Measurements from ENCODE around the gene CRYZL1.
"Not testable (repeated sequence)": the region's sequence is repeated elsewhere in the genome, so short reads cannot be mapped to it uniquely, and the experiment has no call there.

Gene CRYZL1

GRCh38 chr21:33641352-33642026 lies at the start of gene CRYZL1:
TSS of gene CRYZL1 (minus strand) at chr21:33641741. CDS start at chr21:33631551, 10,190 bp downstream.
- DNase-seq, result peak; percentile 99

DNA sequence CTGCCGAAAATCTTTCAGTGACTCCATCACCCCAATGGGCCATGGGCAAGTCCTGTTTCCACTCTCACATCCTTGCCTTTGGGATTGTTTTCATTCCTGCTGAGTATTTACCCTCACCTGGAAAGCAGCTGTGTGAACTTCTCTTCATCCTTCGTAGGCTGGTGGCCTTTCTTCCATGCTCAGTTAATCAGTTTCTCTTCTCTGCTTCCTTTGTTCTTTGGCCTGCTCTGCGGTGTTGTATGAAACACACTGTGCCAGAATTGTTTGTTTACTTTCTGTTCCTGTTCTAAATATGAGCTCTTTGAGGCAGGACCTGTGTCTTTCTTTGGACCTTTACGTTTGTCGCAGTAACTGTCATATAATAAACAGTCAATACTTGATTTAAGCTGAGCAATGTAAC lies 49.3 kb upstream of the CRYZL1 start:
- no peak for DNase-seq

- DNase-seq, result no peak
These were observed 46.8 kb upstream of the CRYZL1 start for GRCh38 chr21:33688353-33688752.

DNA sequence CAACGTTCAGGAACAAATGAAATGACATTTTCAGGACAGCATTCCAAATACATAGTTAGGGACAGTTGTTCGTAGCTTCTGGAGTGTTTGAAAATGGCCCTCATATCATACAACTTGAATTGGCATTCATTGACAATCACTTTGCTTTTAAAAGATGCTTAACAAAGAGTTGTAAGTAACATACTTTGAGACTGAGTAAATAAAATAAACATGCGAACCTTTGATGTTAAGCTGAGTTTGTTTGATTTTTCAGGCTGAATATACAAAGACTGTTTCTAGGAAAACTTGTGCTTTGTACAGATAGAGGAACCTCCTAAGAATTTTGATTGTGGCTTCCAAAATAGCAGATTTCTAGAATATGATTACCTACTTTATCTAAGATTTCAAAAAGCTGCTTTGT lies 46.1 kb upstream of the CRYZL1 start:
- no peak for DNase-seq

- DNase-seq, result no peak
These were observed 44.8 kb upstream of the CRYZL1 start for GRCh38 chr21:33686386-33686785.

GRCh38 chr21:33685613-33686197 lies 44.2 kb upstream of the CRYZL1 start:
- DNase-seq, result no peak

DNA sequence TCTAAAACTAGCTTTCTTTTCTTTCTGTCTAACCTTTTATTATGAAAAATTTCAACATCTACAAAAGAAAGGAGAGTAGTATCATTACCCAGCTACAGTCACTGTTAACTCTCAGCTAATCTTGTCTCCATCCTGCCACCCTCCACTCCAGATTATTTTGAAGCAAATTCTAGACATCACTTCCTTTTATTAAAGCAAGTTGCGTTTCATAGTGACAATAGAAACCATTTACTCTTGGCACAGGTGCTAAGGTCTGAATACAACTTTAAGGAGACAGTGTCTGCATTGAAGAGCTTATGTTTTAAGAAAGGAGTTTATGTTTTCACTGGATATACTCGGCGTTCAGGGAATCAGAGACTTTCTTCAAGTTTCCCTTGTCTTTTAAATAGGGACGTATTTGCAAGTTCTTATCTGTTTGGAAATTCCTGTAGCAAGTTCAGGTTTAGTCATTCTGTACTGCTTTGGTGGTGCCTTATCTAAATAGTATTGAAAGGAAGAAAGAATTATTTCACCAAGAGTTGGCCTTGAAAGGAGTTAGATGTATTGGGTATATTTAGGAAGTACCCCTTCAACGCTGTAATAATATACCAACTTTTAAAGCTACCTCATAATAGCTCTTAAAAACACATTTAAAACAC lies 43.5 kb upstream of the CRYZL1 start:
- no peak for DNase-seq

DNA sequence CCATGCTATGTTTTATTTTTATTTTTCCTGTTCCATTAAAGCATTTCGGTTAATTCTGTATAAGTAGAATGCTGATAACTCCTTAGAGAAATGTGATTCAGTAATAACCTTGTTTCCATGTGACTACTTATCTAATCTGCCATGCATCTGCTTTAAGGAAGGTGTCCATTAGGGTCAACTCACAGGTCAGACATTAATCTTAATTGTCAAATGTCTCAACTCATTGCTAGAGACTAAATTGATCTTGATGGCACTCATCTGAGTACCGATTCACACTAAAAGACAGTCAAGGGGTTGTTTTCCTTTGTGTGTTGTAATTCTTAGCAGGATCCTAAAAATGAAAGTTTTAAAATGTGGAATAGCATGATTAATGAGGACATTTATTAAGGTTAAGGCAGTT lies 42.5 kb upstream of the CRYZL1 start:
- DNase-seq, result no peak

DNA sequence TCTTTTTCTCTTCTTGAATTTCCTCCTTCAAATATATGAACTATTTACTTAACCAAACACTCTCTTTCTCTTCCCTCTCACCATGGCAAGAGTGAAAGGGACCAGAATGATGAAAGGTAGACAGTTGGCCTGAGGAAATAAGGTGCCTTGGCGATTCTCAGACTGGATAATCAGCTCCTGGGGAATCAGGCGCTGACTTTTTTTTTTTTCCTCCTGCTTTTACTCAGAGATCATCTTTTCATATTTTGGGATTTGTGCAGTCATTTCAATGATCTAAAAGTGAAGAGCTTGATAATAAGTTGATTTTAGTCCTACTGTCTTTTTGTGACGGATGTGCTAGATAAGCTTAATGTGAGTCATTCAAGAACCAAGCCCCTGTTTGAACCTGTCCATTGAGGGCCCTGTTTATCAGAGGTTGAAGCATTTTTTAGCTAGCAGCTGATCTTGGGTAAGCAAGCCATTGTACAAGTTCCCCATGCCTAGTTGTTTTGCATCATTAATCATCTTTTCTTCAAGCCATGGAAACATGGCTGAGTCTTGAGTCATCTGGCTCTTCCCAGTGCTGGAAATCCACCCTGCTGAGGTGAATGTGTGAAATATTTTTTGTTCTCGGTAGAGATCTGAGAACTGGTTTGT lies 41.6 kb upstream of the CRYZL1 start:
- no peak for DNase-seq

- DNase-seq, result no peak
These were observed 39.3 kb upstream of the CRYZL1 start for GRCh38 chr21:33680870-33681269.

DNA sequence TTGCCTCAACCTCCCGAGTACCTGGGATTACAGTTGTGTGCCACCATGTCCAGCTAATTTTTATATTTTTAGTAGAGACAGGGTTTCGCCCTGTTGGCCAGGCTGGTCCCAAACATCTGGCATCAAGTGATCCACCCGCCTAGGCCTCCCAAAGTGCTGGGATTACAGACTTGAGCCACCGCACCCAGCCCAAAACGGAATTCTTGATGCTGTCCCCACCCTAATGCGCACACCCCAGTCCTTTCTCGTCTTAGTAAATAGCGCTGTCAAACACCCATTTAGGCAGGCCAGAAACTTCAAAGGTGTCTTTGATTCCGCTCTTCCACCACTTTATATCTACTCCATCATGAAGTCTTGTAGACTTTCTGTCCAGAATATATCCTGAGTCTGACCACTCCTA lies 35.9 kb upstream of the CRYZL1 start:
- DNase-seq, result no peak

DNA sequence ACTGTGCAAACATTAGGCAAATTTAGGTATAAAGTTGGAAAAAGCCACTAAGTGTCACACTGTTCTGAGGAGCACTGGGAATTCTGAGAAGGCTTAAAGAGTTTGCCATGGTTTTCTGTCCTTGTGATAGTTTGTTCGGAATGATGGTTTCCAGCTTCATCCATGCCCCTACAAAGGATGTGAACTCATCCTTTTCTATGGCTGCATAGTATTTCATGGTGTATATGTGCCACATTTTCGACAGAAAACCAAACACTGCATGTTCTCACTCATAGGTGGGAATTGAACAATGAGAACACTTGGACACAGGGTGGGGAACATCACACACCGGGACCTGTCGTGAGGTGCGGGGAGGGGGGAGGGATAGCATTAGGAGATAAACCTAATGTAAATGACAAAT lies 35.1 kb upstream of the CRYZL1 start:
- not testable (repeated sequence) for DNase-seq

DNA sequence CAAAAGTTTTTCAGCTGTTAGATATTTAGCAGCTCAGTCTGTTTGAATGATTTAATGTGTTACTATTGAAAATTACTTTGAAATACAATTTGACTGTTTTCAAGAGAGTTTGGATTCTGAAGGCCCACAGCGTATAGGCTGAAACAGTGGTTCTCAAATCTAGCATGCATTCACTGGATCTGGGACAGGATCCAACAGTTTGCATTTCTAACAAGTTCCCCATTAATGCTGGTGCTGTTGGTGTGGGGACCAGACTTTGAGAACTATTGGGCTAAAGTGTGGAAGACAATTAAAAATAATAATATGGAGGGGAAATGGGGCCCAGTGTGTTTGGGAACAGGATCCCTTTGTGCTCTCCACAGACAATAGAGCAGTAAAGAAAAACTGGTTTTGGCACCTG lies 32.7 kb upstream of the CRYZL1 start:
- DNase-seq, result no peak

DNA sequence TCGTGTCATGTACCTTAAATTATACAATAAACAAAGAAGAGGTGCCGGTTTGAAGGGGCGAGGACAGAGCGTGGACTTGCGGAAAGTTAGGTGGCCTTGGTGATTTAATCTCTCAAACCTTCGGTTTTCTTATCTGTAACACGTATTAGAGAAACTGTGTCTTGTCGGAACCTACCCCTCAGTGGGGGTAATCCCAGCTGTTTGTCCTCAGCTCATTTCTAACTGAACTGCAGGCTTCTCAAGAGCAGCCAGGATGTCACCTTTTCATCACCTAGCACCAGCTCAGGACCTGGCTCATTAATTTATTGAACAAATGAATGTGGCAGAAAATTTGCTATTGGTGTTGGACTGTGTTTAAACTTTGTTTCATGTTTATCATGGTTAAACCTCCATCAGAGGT lies 31.9 kb upstream of the CRYZL1 start:
- no peak for DNase-seq

DNA sequence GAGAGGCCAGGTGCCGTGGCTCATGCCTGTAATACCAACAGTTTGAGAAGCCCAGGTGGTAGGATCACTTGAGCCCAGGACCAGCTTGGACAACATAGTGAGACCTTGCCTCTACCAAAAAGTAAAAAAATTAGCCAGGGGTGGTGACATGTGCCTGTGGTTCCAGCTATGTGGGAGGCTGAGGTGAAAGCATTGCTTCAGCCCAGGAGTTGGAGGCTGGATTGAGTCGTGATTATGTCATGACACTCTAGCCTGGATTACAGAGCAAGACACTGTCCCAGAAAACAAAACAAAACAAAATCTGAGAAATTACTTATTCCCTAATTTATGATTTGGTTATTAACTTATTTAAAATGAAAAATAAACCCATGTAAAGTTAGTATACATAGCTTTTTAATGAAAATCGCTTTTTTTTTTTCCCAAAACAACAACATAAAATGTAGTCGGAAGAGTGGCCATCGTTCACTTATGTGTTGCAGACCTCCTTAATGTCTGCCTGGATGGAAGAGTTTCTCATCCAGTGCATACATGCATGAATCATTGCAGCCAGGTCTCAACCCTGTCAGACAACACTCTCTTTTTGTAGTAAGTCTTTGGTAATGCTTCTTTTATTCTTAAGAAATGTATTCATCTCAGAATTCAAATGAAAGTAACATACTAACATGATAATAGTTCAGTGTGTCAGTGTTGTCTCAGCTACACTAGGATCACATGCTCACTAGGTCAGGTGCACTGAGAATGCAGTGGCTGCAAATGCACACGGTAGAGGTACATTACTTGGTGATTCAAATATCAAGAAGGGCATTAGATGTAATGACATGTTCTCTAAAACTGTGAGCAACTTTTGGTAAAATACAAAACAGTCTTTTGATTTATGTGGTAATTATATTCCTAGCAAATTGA lies 28.8 kb upstream of the CRYZL1 start:
- no peak for DNase-seq

GRCh38 chr21:33668620-33669019 lies 27.1 kb upstream of the CRYZL1 start:
- DNase-seq, result no peak

DNA sequence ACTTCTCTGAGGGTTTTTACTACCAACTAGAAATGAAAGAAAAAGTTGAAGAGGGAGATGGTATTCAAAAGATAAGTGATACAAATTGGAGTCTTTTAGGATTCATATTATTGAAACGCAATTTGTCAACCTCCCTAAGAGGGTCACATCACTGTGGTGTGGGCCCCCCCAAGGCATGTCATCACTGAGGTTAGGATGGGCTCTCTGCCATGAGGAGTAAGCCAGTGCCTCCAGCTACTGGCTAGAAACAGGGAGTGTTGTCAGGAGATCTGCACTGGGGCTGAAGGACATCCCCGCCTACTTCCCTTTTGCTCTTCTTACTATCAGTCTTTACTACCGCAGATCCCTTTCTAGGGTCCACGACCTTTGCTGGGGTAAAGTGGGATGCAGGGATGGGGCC lies 26.6 kb upstream of the CRYZL1 start:
- no peak for DNase-seq

DNA sequence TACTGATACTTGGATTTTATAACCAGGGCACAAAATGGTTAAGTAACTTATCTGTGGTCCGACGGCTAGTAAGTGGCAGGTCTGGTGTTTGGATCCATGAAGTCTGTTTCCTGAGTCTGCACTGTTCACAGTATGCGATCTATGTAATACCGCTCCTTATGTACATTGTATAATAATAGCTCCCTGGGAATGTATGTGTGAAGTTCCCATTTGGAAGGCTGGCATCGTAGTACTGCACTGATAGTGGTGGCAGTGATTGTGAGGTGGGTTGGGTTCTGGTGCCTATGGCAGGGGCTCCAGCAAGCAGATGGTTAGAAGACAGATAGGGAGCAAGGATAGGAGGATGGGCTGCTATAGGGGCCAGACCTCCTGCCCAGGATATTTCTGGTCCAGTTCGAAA lies 26.1 kb upstream of the CRYZL1 start:
- no peak for DNase-seq

- no peak for DNase-seq
These were observed 24.6 kb upstream of the CRYZL1 start for GRCh38 chr21:33666153-33666552.

- DNase-seq, result no peak
These were observed 22.6 kb upstream of the CRYZL1 start for GRCh38 chr21:33664135-33664534.

- no peak for DNase-seq
These were observed 21.7 kb upstream of the CRYZL1 start for GRCh38 chr21:33663241-33663640.

- DNase-seq, result no peak
These were observed 20.5 kb upstream of the CRYZL1 start for GRCh38 chr21:33662046-33662445.

- DNase-seq, result no peak
These were observed 19.6 kb upstream of the CRYZL1 start for GRCh38 chr21:33661146-33661545.
